Anterior cingulate cortex (tissue), 58 donors: Measurements from ENCODE around the gene AKT1.
A peak's percentile ranks its signal among the peaks of the same experiment; 100 is the strongest.

Experiments
- DNase-seq, 58 donors: peaks; one replicate each; lab custom pipeline; 2025; lab: John Stamatoyannopoulos, UW

AKT1 gene

GRCh38 chr14:104744484-104744883, 51.1 kb downstream of the AKT1 start:
- DNase-seq: no peak

- DNase-seq: peak in 18 of 58 donors; percentile 17 to 51 (median 34)
Observed at GRCh38 chr14:104743461-104744380, 51.8 kb downstream of the AKT1 start.

- DNase-seq: no peak
Observed at GRCh38 chr14:104742586-104743455, 52.7 kb downstream of the AKT1 start.

GRCh38 chr14:104741803-104742251, 53.7 kb downstream of the AKT1 start:
- DNase-seq: no peak

- no peak for DNase-seq
Observed at GRCh38 chr14:104741108-104741802, 54.3 kb downstream of the AKT1 start.

- DNase-seq: no peak
Observed at GRCh38 chr14:104739546-104740516, 55.7 kb downstream of the AKT1 start.

- no peak for DNase-seq
Observed at GRCh38 chr14:104739026-104739425, 56.5 kb downstream of the AKT1 start.

GRCh38 chr14:104738375-104739019, 57.1 kb downstream of the AKT1 start:
- DNase-seq: no peak

GRCh38 chr14:104735830-104736642, 59.5 kb downstream of the AKT1 start:
- DNase-seq: peak in 51 of 58 donors; percentile 20 to 87 (median 63)

- DNase-seq: no peak
Observed at GRCh38 chr14:104734991-104735779, 60.4 kb downstream of the AKT1 start.

- no peak for DNase-seq
Observed at GRCh38 chr14:104734601-104734990, 61.0 kb downstream of the AKT1 start.

GRCh38 chr14:104734051-104734587, 61.4 kb downstream of the AKT1 start:
- no peak for DNase-seq

GRCh38 chr14:104732931-104733681, 62.4 kb downstream of the AKT1 start:
- no peak for DNase-seq

- DNase-seq: peak in 6 of 58 donors; percentile 17 to 49 (median 25)
Observed at GRCh38 chr14:104732355-104732804, 63.2 kb downstream of the AKT1 start.

GRCh38 chr14:104731320-104732294, 63.9 kb downstream of the AKT1 start:
- no peak for DNase-seq
